Panc1 (cell line): Measurements from ENCODE around the gene CREM.

Source experiments
- CTCF ChIP-seq: fragments of 450-650 bp; IDR thresholded peaks from 2 replicates; pipeline ENCODE4 v1.5.1; 2017; ENCODE audit warnings: mild to moderate bottlenecking
- SIN3A ChIP-seq: IDR thresholded peaks from 2 replicates; pipeline ENCODE4 v1.6.1; 2012; ENCODE audit warnings: low read depth, mild to moderate bottlenecking, low read length, moderate library complexity, borderline replicate concordance; ENCODE audit not compliant: insufficient read depth
- TCF7L2 ChIP-seq: IDR thresholded peaks from 2 replicates; pipeline ENCODE4 v1.6.1; 2011; ENCODE audit warnings: mild to moderate bottlenecking, low read depth, low read length, inconsistent platforms
- TF ChIP-seq, protein P1 (sequence below), 2 experiments: IDR thresholded peaks; 2 replicates each; pipeline ENCODE4 v1.6.1; 2011 to 2012; ENCODE audit warnings: low read depth in 2 of 2, control low read depth in 1 of 2, low read length in 1 of 2, mild to moderate bottlenecking in 1 of 2, moderate library complexity in 1 of 2; ENCODE audit not compliant: insufficient read depth in 1 of 2

DNA sequence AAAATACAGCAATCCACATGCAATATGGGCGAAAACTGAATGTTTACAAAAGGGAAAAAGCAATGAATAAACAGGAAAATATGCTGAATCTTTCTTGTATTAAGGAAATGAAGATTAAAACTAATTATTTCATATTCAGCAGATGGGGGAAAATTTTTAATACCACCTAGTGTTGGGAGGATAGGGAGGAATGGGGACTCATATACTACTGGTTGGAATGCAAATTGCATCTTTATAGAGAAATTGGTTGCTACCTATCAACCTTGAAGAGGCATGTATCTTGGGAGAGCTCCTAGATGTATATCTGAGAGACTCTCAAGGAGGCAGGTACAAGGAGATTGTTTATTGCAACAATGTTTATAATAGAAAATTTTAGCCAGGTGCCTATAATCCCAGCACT, 101.4 kb downstream of the CREM start:
- TF ChIP-seq CTCF (no peak), SIN3A (no peak), TCF7L2 (no peak)
- TF ChIP-seq, protein P1, sequence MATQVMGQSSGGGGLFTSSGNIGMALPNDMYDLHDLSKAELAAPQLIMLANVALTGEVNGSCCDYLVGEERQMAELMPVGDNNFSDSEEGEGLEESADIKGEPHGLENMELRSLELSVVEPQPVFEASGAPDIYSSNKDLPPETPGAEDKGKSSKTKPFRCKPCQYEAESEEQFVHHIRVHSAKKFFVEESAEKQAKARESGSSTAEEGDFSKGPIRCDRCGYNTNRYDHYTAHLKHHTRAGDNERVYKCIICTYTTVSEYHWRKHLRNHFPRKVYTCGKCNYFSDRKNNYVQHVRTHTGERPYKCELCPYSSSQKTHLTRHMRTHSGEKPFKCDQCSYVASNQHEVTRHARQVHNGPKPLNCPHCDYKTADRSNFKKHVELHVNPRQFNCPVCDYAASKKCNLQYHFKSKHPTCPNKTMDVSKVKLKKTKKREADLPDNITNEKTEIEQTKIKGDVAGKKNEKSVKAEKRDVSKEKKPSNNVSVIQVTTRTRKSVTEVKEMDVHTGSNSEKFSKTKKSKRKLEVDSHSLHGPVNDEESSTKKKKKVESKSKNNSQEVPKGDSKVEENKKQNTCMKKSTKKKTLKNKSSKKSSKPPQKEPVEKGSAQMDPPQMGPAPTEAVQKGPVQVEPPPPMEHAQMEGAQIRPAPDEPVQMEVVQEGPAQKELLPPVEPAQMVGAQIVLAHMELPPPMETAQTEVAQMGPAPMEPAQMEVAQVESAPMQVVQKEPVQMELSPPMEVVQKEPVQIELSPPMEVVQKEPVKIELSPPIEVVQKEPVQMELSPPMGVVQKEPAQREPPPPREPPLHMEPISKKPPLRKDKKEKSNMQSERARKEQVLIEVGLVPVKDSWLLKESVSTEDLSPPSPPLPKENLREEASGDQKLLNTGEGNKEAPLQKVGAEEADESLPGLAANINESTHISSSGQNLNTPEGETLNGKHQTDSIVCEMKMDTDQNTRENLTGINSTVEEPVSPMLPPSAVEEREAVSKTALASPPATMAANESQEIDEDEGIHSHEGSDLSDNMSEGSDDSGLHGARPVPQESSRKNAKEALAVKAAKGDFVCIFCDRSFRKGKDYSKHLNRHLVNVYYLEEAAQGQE (IDR thresholded peaks at IDR 0.05; ENCODE audit: insufficient read depth in 1 of 2, low read depth in 2 of 2, low read length in 1 of 2) = no peak
